HUDEP-2 (cell line): ENCODE results near the gene DIRAS1.
A peak's percentile ranks its signal among the peaks of the same experiment; 100 is the strongest.
"Not testable (repeated sequence)": the region's sequence is repeated elsewhere in the genome, so short reads cannot be mapped to it uniquely, and the experiment has no call there.

Experiments used
- DNase-seq, 76 experiments: peaks; one replicate each; lab custom pipeline; 2025; ENCODE audit not compliant: unreplicated experiment in 76 of 76; lab: John Stamatoyannopoulos, UW

DIRAS1 gene

GRCh38 chr19:2714102-2714501, 7.1 kb downstream of the DIRAS1 start:
- not testable (repeated sequence) for DNase-seq

GRCh38 chr19:2713170-2713569, 8.0 kb downstream of the DIRAS1 start:
- DNase-seq = not testable (repeated sequence)

DNA sequence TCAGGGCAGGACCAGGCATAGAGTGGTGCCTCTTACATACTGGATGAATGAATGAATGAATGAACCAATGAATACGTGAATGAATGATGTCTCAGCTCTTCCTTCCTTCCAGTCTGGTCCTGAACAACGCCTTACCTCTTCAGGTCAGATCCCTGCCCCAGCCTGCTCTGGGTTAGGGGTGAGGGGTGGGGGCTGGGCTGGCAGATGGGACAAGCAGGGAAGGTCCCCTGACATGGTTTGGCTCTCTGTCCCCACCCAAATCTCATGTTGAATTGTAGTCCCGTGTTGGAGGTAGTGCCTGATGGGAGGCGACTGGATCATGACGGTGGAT, 9.3 kb downstream of the DIRAS1 start:
- DNase-seq = no peak

DNA sequence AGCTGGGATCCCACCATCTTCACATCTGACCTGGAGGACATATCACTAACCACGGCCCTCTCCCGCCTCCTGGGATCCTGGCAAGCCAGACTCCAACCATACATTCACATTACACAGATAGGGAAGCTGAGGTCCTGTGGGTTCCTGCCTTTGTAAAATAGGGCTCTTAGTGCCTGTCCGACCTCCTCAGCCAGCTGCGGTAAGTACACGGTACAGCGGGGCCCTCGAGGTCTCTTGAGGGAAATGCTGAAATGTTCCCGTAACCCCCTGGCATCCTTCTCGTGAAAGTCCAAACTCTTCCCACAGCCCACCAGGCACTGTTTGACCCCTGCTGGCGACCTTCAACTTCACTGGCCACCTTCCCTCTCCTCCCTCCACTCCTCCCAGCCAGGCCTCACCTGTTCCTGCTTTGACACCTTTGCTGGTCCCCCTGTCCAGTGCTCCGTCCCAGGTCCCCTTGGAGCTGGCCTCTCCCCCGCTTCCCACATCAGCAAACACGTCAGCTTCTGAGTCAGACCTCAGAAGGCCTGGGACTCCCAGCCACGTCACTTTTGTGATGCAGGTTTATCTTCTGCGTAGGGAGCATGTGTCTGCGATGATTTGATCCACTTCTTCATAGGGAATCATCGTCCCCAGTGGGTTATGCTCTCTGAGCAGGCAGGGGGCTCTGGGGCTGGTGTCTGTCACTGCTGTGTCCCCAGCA, 9.8 kb downstream of the DIRAS1 start:
- no peak for DNase-seq

GRCh38 chr19:2706251-2706650, 14.9 kb downstream of the DIRAS1 start:
- no peak for DNase-seq

GRCh38 chr19:2703691-2704216, 17.4 kb downstream of the DIRAS1 start:
- DNase-seq = no peak

DNA sequence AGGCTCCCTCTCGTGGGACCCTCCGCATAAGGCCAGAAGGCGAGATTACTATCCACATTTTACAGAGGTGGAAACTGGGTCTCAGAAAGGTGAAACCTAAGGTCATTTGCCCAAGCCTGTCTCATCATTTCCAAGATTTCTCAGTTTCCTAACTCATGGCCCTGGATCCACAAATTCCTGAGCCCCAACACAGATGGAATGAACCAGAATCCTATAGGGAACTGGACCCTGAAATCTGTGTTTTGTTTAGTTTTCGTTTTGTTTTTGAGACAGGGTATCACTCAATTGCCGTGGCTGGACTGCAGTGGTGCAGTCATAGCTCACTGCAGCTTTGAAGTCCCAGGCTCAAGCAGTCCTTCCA, 18.1 kb downstream of the DIRAS1 start:
- DNase-seq = no peak

DNA sequence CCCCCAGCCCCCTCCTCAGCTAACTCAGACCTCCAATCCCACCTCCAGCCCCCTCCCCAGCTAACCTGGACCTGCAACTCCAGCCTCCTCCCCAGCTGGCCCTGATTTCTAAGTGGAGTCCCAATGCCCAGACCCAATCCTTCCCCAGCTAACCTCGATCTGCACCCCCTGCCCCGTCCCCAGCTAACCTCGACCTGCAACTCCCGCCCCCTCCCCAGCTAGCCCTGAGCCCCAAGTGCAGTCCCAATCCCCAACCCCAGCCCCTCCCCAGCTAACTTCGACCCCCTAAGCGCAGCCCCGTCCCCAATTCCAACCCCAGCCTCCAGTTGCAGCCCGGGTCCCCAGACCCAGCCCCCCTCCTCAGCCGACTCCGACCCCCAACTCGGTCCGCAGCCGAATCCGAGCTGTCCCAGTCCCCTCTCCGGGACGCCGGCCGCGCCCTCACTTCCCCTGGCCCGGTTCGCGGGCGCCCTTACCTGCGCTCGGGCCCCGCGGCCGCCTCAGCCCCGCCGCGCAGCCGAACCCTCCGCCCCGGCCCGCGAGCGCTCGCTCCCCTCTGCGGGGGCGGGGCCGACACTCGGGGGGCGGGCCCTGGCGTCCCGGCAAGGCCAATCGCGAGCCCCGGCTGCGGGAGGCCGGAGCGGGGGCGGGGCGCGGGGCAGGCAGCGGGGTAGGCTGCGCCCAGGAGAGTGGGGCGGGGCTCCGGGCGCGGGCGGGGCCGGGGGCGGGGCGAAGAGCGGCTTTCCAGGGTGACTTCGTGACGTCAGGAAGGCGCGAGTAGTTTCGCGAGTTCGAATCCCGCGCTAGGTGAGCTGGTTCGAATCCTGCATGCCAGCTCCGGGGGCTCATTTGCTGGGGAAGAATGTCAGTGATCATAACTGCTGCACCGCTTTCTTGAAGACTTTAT, 18.7 kb downstream of the DIRAS1 start, which contains the start of gene GNG7:
GNG7 (minus strand) TSS at position 525 of the 907 bp plus-strand sequence. CDS start 182,006 bp downstream, outside the sequence.
- peak in 75 of 76 experiments; percentile 37 to 99 (median 94) for DNase-seq

DNA sequence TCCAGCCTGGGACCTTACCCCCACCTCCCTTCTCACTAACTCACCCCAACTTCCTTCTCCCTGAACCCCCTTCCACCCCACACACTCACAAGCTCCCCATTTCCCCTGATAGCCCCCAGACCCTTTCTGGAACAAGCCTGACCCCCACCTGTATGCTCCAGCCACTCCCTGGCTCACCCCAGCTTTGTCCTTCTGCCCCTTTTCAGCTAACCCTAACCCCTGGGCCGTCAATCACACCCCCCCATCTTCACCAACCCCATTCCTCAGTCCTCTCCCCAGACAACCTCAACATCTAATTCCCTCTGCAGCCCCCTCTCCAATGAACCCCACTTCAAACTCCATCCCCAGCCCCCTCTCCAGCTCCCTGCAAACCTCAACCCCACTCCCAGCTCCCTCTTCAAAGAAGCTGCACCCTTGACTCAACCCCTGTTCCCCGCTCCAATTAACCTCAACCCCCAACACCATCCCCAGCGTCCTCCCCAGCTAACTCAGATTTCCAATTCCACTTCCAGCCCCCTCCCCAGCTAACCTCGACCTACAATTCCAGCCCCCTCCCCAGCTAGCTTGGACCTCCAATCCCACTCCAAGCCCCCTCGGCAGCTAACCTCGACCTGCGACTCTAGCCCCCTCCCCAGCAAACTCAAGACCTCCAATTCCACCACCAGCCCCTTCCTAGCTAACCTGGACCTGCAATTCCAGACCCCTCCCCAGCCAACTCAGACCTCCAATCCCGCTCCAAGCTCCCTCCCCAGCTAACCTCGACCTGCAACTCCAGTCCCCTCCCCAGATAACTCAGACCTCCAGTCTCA, 19.6 kb downstream of the DIRAS1 start:
- DNase-seq = no peak

GRCh38 chr19:2700660-2701360, 20.4 kb downstream of the DIRAS1 start:
- no peak for DNase-seq

GRCh38 chr19:2699413-2700140, 21.6 kb downstream of the DIRAS1 start:
- no peak for DNase-seq

- no peak for DNase-seq
Measured at GRCh38 chr19:2694196-2694595, 27.0 kb downstream of the DIRAS1 start.

- no peak for DNase-seq
Measured at GRCh38 chr19:2693492-2694160, 27.5 kb downstream of the DIRAS1 start.

- no peak for DNase-seq
Measured at GRCh38 chr19:2691951-2692350, 29.2 kb downstream of the DIRAS1 start.

- DNase-seq = no peak
Measured at GRCh38 chr19:2690856-2691255, 30.3 kb downstream of the DIRAS1 start.

DNA sequence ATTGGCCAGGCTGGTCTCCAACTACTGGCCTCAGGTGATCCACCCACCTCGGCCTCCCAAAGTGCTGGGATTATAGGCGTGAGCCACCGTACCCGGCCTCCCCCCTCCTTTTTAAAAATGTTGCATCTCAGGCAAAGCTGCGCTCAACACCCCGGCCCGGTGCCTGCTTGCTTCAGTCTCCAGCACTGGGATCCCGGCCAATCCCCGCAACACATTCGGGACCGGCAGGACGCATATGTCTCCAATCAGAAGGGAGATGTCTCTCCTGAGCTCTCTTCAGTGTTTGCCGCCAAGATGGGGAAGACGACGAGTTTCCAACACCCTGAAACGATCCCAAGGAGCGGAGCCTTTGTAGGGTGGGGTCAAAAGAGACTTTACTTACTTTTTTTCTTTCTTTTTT, 34.8 kb downstream of the DIRAS1 start:
- DNase-seq = no peak

GRCh38 chr19:2685204-2685704, 35.9 kb downstream of the DIRAS1 start:
- no peak for DNase-seq

- no peak for DNase-seq
Measured at GRCh38 chr19:2683430-2684003, 37.7 kb downstream of the DIRAS1 start.

- DNase-seq = no peak
Measured at GRCh38 chr19:2680808-2681207, 40.4 kb downstream of the DIRAS1 start.
